GM12878 (cell line): Measurements from ENCODE around the gene GOLGA6D. TPM values are rescaled to one million over a fixed set of nuclear protein-coding genes. Genes with fewer than 3 reads are reported as not detected.
"Not testable (repeated sequence)": the region's sequence is repeated elsewhere in the genome, so short reads cannot be mapped to it uniquely, and the experiment has no call there.

Source experiments
- ATAC-seq: fragments of 200-7000 bp; cut with Tn5 transposase; 3 replicates; pipeline ENCODE4 v1.9.1; 2020; ENCODE audit warnings: mild to moderate bottlenecking, moderate library complexity
- BruUV-seq: library from RNA; stranded (reverse); fragments of 400-500 nt; replicated peaks from 2 replicates; lab custom pipeline; 2021; lab: Mats Ljungman, UMichigan
- CTCF ChIA-PET: fragments of 300-600 bp; sonication (Branson Sonifier 250); formaldehyde crosslinking; extraction: SDS; loops from one replicate; lab custom pipeline; 2021; ENCODE audit warnings: inconsistent platforms; lab: Yijun Ruan, JAX
- POLR2A ChIA-PET: fragments of 350-600 bp; formaldehyde crosslinking; extraction: SDS; loops from one replicate; lab custom pipeline; 2021; ENCODE audit warnings: inconsistent platforms; lab: Charles Lee
- RAD21 ChIA-PET: fragments of 300-600 bp; sonication (Branson Sonifier 250); formaldehyde crosslinking; loops from one replicate; lab custom pipeline; 2023; ENCODE audit warnings: antibody characterized with exemption; ENCODE audit not compliant: unreplicated experiment; lab: Charles Lee
- SMC1A ChIA-PET: fragments of 300-600 bp; sonication (Branson Sonifier 250); formaldehyde crosslinking; loops from one replicate; lab custom pipeline; 2023; ENCODE audit not compliant: unreplicated experiment, uncharacterized antibody; lab: Charles Lee
- DNase-seq: peaks from one replicate; pipeline ENCODE4 v3.0.0-alpha.2; 2011; ENCODE audit warnings: low read depth, low spot score
- FAIRE-seq: peaks from 3 replicates; lab custom pipeline; 2011; peaks lifted over from hg19 to GRCh38; lab: Jason Lieb, UNC
- H2AFZ ChIP-seq: 2 replicates; pipeline ENCODE4 v1.6.0; 2011; ENCODE audit warnings: low read depth, low read length, control low read depth; ENCODE audit not compliant: control insufficient read depth
- H3K27ac ChIP-seq: 2 replicates; pipeline ENCODE4 v1.5.1; 2011; ENCODE audit warnings: control low read depth; ENCODE audit not compliant: control insufficient read depth, insufficient read depth
- H3K27me3 ChIP-seq, 2 experiments: replicated peaks in 1 of 2; 2 replicates each; pipeline versions ENCODE4 v1.6.0 to v1.6.1; 2011; ENCODE audit warnings: low read length in 1 of 2; ENCODE audit not compliant: control insufficient read depth in 2 of 2, insufficient read depth in 2 of 2
- H3K36me3 ChIP-seq, 2 experiments: 2 replicates each; pipeline ENCODE4 v1.5.1; 2011; ENCODE audit warnings: low read length in 1 of 2; ENCODE audit not compliant: control insufficient read depth in 2 of 2, insufficient read depth in 2 of 2
- H3K4me1 ChIP-seq: 2 replicates; pipeline ENCODE4 v1.6.1; 2011; ENCODE audit warnings: mild to moderate bottlenecking, low read length, moderate library complexity, mixed read lengths; ENCODE audit not compliant: control insufficient read depth, insufficient read depth
- H3K4me2 ChIP-seq: 2 replicates; pipeline ENCODE4 v1.6.0; 2011; ENCODE audit warnings: control low read depth; ENCODE audit not compliant: control insufficient read depth, insufficient read depth
- H3K4me3 ChIP-seq: fragments of 200-600 bp; sonication (generic); 2 replicates; pipeline ENCODE4 v1.5.1; 2016
- H3K79me2 ChIP-seq: 2 replicates; pipeline ENCODE4 v1.6.0; 2011; ENCODE audit warnings: low read length; ENCODE audit not compliant: control insufficient read depth, insufficient read depth
- H3K9ac ChIP-seq: 2 replicates; pipeline ENCODE4 v1.8.0; 2011; ENCODE audit warnings: low read length, control low read depth, mixed read lengths; ENCODE audit not compliant: control insufficient read depth, insufficient read depth
- H3K9me3 ChIP-seq: replicated peaks from 3 replicates; pipeline ENCODE4 v1.5.1; 2011; ENCODE audit warnings: mild to moderate bottlenecking, low read length; ENCODE audit not compliant: control insufficient read depth, insufficient read depth
- H4K20me1 ChIP-seq: 2 replicates; pipeline ENCODE4 v1.6.0; 2011; ENCODE audit not compliant: control insufficient read depth, insufficient read depth
- BHLHE40 ChIP-seq, 2 experiments: fragments of 450-650 bp in 1 of 2; IDR thresholded peaks; 2 replicates each; pipeline ENCODE4 v1.6.1; 2011 to 2017; ENCODE audit warnings: low read depth in 2 of 2, borderline replicate concordance in 1 of 2, improper control_type of control experiment in 1 of 2, low read length in 1 of 2, mild to moderate bottlenecking in 1 of 2
- HDGF ChIP-seq: fragments of 450-650 bp; IDR thresholded peaks from 2 replicates; pipeline ENCODE4 v1.6.1; 2016; ENCODE audit warnings: antibody characterized with exemption
- KAT2A ChIP-seq: conservative IDR thresholded peaks from 2 replicates; pipeline ENCODE4 v1.6.1; 2011; ENCODE audit warnings: low read depth, low read length; ENCODE audit not compliant: control insufficient read depth
- MYB ChIP-seq: fragments of 150-350 bp; IDR thresholded peaks from 2 replicates; pipeline ENCODE4 v1.6.1; 2014; ENCODE audit warnings: mild to moderate bottlenecking, low read depth, low read length, borderline replicate concordance
- PAX8 ChIP-seq: fragments of 450-650 bp; IDR thresholded peaks from 2 replicates; pipeline ENCODE4 v1.6.1; 2017; ENCODE audit warnings: mild to moderate bottlenecking, moderate library complexity
- PBX3 ChIP-seq: IDR thresholded peaks from 2 replicates; pipeline ENCODE4 v1.6.1; 2011; ENCODE audit warnings: mild to moderate bottlenecking, low read depth, low read length, moderate library complexity; ENCODE audit not compliant: insufficient replicate concordance
- POU2F2 ChIP-seq: IDR thresholded peaks from 3 replicates; pipeline ENCODE4 v1.6.1; 2011; ENCODE audit warnings: low read depth, mild to moderate bottlenecking, low read length, borderline replicate concordance
- PRDM15 ChIP-seq: fragments of 450-650 bp; formaldehyde crosslinking; IDR thresholded peaks from 2 replicates; pipeline ENCODE4 v1.4.0; 2020; ENCODE audit warnings: mild to moderate bottlenecking, moderate library complexity
- WGBS: methylation state at CpG from one replicate; pipeline ENCODE4 v1.1.6; 2016; ENCODE audit warnings: low lambda C conversion rate; ENCODE audit not compliant: insufficient replicate concordance, insufficient coverage; ENCODE audit errors: missing lambda C conversion rate; 5-methylcytosine and 5-hydroxymethylcytosine counted together
- in situ Hi-C: fragments of 300-500 bp; cut with MboI; formaldehyde crosslinking; loops from 9 replicates; pipeline ENCODE4 v1.14.3; 2018; ENCODE audit warnings: mixed read lengths
- intact Hi-C: fragments of 100-400 bp; cut with micrococcal nuclease; formaldehyde crosslinking; loops from one replicate; pipeline ENCODE4 v1.14.2; 2022; ENCODE audit not compliant: unreplicated experiment
- polyA plus RNA-seq, 11 experiments: library from polyadenylated mRNA; depleted of rRNA in 4 of 11; unstranded in 6 of 11; stranded (reverse) in 5 of 11; fragments of >200 nt; fragmentation: Nextera tagmentation in 4 of 11; fragmentation: Illumina TruSeq in 1 of 11; extraction: Ambion mirVana in 4 of 11; extraction: Trizol in 1 of 11; gene quantifications; 1 replicate in 1 of 11; 2 replicates in 10 of 11; pipeline versions ENCODE4 v1.2.1 to v1.2.3, GENCODE V29; 2011 to 2016; ENCODE audit warnings: inconsistent platforms in 2 of 11, missing spikeins in 2 of 11, low read depth in 1 of 11
- total RNA-seq, 4 experiments: library from RNA; depleted of rRNA in 3 of 4; stranded (reverse); fragments of >200 nt in 3 of 4; fragmentation: Illumina TruSeq in 1 of 4; extraction: Trizol in 1 of 4; gene quantifications; 2 replicates each; pipeline versions ENCODE4 v1.2.1 to v1.2.3, GENCODE V29; 2013 to 2021

GOLGA6D gene
- total and polyA plus RNA-seq, 10 of the 15 experiments (the other 5 are each of a cell fraction or from before 2014, with no cell fraction given) = not detected

DNA sequence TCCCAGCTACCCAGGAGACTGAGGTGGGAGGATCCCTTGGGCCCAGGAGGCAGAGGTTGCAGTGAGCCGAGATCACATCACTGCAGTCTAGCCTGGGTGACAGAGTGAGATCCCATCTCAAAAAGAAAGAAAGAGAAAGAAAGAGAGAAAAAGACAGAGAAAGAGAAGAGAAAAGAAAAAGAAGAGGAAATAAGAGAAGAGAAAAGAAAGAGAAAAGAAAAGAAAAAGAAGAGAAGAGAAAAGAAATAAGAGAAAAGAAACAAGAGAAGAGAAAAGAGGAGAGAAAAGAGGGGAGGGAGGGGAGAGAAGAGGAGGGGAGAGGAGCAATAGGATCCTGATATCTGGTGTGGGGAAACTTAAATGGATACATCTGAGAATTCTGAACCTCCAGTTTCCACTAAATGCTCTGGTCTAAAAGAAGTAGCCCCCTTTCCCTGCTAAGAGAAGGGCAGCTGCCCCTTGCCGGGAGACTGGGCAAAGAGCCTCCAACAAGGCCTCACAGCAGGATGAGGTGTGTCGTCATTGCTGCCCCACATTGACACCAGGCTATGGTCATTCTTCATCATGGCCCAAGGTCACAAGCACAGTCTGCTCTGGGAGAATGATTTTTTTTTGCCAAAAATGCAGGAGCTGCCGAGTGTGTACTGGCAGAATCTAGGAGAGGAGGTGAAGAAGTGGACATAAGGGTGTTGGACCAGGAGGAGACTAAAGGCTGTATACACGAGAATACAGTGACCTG is 32.1 kb downstream of the GOLGA6D start (continued):
- TF ChIP-seq MYB (no peak), BHLHE40 (IDR thresholded peaks at IDR 0.05; ENCODE audit: borderline replicate concordance in 1 of 2, low read depth in 2 of 2, low read length in 1 of 2) (no peak)

- ATAC-seq, H3K4me2 ChIP-seq, FAIRE-seq, H3K27ac ChIP-seq, H4K20me1 ChIP-seq, RAD21 ChIA-PET, H3K4me1 ChIP-seq, H3K9ac ChIP-seq, H3K36me3 ChIP-seq, POLR2A ChIA-PET, H3K79me2 ChIP-seq, CTCF ChIA-PET, H3K4me3 ChIP-seq, SMC1A ChIA-PET, BruUV-seq, H3K9me3 ChIP-seq, H3K27me3 ChIP-seq, intact Hi-C loops, DNase-seq, H2AFZ ChIP-seq: not testable (repeated sequence)
- 9% methylated on average over 5 of the region's 5 CpGs for WGBS
- in situ Hi-C loops = loop anchor here (5.0 kb wide), 1 partner anchor 82 kb away; no protein-coding TSS in a partner anchor
These were observed 36.7 kb downstream of the GOLGA6D start for GRCh38 chr15:75319231-75319897.

DNA sequence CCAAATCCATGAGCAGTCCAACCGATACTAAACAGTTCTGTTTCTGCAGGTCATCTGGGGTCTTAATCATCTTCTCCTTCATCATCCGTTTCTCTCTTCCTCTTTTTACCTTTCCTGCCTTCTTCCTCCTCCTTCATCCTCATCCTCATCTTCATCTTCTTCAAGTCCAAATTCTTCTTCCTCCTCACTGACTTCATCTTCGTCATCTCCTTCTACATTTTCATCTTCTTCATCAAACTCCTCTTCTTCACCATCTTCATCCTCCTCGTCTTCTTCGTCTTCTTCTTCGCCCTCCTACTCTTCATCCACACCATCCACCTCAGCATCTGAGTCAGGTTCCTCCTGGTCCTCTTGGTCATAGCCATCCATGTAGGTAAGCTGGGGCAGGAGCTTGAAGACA is 39.1 kb downstream of the GOLGA6D start:
- H4K20me1 ChIP-seq = no peaks in the 10 kb centered on the region
- H3K79me2 ChIP-seq = no peaks in the 10 kb centered on the region
- no peak for FAIRE-seq
- intact Hi-C loops (no loop called here), in situ Hi-C loops (no loop called here)
- no peak overlapping the region for H2AFZ ChIP-seq
- CTCF ChIA-PET = no interaction called here
- H3K9ac ChIP-seq = no peak overlapping the region
- H3K36me3 ChIP-seq = no peaks in the 10 kb centered on the region
- no TSS peak for BruUV-seq
- H3K9me3 ChIP-seq = no peaks in the 10 kb centered on the region
- SMC1A ChIA-PET = no interaction called here
- RAD21 ChIA-PET = no interaction called here
- H3K4me3 ChIP-seq = no peak overlapping the region
- H3K27ac ChIP-seq = no peak overlapping the region
- DNase-seq = no peak
- POLR2A ChIA-PET = no interaction called here
- H3K27me3 ChIP-seq = no peaks in the 10 kb centered on the region
- H3K4me1 ChIP-seq = no peaks in the 10 kb centered on the region
- WGBS = 43% methylated on average over 6 of the region's 6 CpGs
- ATAC-seq = no peak
- no peak overlapping the region for H3K4me2 ChIP-seq
- TF ChIP-seq KAT2A (no peak), PAX8 (no peak), HDGF (no peak), PBX3 (no peak), PRDM15 (CRISPR knock-in tag) (no peak), POU2F2 (no peak)
